HG02798 (cell line): Measurements from ENCODE around the gene ZNF532.

ENCODE experiments used
- ATAC-seq: cut with Tn5 transposase; IDR thresholded peaks from one replicate; pipeline ENCODE4 v1.9.1; 2021; ENCODE audit warnings: mild to moderate bottlenecking; ENCODE audit not compliant: unreplicated experiment, poor library complexity

ZNF532 gene

DNA sequence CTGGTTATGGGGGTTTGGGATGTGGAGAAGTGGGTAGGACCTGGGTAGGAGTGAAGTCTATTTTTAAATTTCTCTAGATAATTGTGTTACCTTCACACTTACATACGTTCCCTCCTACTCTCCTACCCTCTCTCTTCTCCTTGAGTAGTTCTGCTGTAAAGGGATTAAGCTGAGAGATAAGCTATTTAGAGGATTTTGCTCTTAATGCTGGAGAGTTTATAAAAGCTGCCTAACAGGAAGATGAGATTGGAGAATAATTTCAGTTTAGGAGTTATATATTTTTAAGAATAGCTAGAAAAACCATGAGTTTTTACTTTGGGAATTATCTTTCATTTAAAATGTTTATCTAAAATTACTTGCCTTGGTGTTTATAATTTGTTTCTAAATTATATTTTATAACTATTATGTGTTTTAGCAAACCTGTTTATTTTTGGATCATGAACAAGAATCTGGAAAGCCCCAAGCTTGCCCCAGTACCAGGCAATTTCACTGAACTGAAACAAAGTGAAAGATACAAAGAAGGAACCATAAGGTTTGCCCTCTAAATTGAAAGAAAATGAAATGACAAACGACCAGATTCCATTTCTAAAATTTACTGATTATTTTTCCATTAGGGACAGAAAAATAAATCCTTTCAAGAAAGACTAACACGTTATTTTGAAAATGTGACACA, 101.5 kb downstream of the ZNF532 start:
- no peak for ATAC-seq

DNA sequence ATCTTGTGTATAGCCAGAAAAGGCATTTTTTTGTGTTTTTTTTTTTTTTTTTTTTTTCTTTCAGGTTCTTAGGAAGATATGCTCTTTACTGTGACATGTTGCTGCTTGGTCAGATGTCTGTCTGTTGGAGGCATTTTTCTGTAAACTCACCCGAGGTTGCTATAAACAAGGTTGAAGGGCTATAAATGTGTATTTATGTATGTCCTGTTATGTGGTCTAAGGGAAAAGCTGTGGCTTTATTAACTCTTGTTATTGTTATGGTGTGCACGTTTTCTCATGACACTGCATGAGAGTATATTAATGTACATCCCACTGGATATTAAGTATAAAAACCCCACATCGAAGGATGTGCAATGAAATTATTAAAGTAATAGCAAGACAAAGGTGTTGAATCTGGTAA, 102.0 kb downstream of the ZNF532 start:
- ATAC-seq: no peak

DNA sequence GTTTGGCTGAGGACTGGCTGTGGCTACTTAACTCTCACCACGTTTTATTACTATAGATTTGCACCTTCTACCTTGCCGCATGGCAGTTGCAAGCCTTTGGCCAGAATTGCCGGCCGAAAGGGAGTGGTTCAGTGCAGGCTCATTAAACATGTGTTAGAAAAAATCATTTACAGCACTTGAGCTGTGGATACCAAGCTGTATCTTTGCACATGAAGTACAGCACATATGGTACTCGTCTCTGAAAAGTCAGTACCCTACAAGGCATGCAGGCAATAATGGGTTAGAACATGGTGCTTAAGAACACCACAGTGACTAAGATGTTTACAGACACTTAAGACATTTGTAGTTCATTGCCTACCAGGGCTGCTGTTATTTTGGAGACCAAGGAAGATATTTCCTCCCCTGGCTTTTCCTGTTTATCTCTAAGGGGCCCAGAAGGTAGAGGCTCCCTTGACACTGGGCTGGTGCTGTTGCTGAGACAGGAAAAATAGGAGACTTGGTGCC, 103.1 kb downstream of the ZNF532 start:
- ATAC-seq: no peak

DNA sequence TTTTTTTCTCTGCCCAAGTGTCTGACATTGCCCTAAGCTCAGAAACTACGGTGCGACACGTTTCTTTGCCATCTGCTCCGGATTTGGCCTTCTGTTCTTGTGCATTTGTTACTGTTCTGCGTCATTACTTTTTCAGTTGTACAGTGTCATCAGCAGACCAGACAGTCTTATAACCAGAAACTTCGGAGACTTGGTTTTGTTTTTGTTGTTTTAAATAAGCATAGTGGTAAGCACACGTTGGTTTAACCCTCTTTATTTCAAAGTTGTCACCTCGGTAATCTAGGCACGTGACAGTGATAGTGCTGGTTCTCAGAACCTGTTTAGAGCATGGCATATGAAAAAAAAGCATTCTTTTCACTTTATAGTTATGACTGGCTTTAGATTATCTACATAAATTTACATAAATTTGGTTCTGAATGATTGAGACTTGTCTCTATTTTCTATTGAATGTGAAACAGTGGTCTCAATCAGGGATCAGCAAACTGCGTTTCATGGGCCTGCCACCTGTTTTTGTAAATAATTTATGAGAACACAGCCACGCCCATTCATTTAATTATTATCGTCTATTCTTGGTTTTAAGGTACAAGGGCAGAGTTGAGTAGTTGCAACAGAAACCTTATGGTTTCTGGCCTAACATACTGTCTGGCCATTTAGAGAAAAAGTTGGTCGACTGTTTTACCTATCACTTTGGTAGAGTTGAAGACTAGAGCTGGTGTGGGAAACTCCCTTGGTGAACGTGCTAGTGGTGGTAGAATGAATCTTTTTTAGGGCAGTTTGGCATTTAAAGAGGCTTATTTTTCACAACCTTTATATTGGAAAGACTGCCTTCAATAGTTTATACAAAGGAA, 106.5 kb downstream of the ZNF532 start:
- ATAC-seq: peak; percentile 87

- ATAC-seq: no peak
Measured at GRCh38 chr18:58975296-58975695, 110.6 kb downstream of the ZNF532 start.

GRCh38 chr18:58975781-58976180, 111.1 kb downstream of the ZNF532 start:
- ATAC-seq: no peak

GRCh38 chr18:58977223-58977622, 112.5 kb downstream of the ZNF532 start:
- no peak for ATAC-seq

DNA sequence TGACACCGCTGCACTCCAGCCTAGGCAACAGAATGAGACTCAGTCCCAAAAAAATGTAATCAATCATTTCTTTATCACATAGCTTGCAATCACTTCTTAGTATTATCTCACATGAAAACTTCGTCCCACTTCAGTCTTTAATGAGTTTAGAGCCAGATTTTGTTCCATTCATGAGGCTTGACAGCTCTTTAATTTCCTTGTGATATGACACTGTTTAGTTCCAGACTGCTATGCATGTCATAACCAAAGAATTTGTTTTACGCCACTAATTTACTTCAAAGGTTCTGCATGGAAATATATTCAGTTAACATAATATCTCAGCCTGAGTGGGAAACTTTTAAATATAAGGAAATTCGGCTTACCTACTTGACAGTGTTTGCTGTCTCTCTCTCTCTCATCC, 113.1 kb downstream of the ZNF532 start:
- ATAC-seq: no peak

DNA sequence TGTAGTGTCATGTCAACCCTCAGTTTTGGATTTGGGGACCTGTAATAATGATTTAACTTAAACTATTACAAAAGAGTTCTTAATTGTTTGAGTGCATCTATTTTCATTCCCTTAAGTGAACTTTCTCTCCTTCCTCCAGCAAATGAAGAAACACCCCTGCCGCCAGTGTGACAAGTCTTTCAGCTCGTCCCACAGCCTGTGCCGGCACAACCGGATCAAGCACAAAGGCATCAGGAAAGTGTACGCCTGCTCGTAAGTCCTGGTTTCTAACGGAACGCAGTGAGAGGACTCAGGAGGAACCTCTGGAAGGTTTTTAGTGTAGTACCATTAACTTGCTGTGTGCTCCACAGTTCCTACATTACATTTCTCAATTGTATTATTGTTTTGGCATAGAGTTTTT, 114.2 kb downstream of the ZNF532 start:
- no peak for ATAC-seq

DNA sequence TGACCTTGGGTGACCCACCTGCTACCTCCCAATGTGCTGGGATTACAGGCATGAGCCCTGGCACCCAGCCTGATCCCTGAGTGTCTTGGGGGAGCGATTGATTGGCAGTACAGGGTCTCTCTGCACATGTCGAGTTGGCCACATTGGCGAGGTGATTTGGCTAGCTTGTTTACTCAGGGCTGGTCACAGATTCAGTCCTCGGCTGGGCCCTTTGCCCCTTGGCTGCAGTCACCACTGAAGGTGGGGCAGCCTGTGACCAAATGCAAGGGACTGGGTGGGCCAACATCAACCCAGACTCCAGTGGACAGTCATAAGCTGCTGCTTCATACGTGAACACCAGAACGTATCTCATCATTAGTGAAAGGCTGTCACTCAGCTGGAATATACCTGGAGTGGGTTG, 114.9 kb downstream of the ZNF532 start:
- no peak for ATAC-seq

DNA sequence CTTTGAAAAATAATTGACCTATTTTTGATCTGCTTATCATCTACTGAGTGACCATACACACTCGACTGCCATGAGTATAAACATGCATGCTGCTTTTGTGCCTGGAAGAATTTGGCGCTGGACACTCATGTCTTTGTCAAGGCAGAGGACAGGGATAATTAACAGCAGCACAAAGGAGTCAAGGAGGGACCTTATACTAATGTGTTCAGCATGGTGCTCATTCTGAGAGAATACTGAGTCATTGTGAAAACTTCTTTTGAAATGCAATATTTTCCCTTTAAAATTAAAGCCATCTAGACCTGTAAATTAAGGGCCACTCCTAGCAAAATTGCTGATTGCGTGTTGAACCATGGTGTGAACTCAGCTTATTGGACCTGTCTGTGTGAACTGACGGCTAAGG, 116.3 kb downstream of the ZNF532 start:
- no peak for ATAC-seq

DNA sequence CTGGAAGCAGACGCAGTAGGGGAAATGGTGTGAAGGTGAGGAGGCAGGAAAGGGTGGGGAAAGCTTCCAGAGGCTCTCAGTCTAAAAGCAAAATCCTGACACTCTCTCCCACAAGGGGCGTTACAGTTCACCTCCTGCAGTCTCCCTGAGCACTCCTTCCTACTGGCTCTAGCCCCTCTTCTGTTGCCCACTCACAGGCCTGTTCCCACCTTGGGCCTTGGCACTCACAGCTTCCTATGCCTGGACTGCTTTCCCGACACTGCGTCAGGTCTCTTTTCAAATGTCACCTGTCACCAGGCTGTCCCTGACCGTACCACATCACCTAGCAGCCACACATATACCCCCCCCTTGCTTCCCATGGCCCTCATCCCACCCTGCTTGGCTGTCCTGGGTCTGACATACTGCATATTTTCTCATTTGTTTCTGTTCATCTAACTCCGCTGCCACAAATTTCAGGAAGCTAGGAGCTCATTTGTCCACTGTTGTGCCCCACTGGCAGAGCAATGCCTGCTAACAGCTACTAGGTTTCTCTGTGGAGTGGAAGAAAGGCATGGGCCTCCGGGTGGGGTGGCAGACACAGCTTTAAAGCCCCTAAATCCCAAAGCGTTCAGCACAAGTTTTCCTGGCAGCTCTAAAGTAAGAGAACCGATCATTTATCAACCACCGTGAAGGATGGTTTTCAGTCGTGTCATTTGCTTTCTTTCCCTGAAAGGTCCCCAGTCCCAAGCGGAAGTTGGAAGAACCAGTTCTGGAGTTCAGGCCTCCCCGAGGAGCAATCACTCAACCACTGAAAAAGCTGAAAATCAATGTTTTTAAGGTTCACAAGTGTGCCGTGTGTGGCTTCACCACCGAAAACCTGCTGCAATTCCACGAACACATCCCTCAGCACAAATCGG, 118.8 kb downstream of the ZNF532 start:
- no peak for ATAC-seq

DNA sequence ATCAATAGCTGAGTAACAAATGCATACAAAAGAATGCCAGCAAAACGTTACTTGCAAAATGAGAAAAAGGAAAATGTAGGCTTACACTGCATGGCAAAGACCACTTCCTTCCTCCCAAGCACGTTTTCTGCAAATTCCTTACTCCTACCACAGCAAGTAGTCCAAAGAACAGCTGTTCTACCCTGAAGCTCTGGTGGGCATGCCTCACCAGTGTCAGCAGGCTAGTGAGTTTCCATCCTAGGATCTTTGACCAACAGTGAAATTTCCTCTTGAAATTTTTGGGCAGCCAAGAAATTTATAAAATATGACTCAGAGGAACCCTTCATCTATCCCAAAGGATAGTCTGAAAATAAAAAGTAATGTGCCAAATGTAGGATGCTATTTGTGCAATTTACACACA, 123.9 kb downstream of the ZNF532 start:
- ATAC-seq: no peak

- ATAC-seq: no peak
Measured at GRCh38 chr18:58989184-58989759, 124.6 kb downstream of the ZNF532 start.

- no peak for ATAC-seq
Measured at GRCh38 chr18:58990720-58991119, 126.0 kb downstream of the ZNF532 start.

DNA sequence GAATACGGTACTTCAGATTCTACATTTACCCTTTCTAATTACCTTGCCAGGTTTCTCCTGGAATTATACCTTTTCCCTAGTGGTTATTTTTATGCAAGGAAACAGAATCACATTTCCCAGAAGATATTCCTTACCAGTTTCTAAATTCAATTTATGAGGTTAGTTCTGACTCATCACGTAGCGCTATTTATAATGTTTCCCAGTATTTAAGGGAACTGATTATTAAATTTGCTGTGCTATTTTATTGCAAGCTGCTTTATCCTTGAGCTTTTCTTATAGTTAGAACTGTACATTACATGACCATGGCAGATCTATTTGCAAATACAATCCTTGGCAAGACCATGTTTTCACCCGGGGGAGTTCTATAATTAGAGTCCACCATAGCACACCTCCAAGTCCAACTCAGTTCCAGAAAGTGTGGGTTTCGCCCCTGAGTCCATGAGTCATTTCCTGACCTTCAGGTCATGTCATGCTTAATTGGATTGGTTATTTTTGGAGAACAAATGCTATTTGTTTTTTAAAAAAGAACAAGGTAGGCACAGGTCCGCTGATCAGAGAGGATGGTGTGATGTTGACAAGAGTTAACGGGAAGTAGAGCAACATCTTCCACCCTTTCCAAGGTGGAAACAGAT, 126.6 kb downstream of the ZNF532 start:
- ATAC-seq: peak; percentile 78

DNA sequence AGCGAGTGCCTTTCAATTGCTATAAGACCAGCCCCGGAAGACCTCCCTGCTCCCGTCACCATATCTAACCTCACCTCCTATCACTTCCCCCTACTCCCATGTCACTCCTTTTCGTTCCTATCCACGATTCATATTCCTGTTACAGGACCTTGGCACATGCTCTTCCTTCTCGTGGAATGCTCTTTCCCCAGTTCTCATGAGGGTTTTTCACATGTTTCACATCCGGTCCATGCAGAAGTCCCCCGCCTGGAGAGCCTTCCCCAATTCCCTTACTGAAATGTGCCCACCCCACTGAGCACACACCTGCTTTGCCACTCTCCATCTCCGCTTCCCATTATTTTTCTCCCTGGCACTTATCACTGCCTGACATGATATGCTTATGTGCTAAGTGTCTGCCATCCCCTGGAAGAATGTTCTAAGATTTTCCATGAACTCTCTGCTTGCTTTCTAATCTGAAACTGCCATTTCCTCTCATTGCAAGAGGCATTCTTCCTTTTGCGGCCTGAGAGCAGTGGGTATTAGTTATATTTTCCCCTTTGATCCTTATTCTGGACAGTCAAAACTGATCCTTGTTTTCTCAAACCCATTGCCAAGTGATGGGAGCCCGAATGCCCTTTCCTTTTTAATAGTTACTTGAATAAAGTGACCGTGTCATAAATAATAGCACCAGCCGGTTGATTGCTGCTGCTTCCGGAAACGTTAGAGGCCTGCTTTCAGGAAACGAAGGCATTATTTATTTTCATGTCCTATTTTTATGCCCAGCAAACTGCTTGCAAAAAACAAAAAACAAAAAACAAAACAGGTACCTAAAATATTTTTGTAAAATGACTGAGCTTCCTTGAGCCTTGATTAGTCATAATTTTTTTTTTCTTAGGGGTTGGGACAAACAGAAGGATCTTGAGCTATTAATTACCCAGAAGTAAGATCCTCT, 127.9 kb downstream of the ZNF532 start:
- ATAC-seq: no peak

- ATAC-seq: no peak
Measured at GRCh38 chr18:58993260-58993659, 128.6 kb downstream of the ZNF532 start.

DNA sequence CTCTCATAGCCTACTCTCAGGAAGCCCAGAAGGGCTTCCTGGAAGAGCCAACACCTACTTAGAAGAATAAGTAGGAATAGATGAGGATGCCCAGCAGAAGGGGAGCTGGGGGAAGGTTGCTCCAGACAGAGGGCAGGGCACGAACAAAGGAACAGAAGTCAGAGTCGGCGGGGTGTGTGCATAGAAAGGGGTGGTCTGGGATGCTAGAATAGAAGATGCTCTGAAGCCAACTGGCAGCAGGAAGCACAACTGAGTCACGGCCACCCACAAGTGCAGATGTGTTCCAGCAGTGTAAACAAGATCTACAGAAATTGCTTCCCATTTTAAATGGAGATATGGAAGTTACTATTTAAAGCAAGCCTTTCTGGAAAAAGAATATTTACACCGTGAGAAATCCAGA, 131.0 kb downstream of the ZNF532 start:
- no peak for ATAC-seq
